ENCODE data around the gene CST6.

DNA sequence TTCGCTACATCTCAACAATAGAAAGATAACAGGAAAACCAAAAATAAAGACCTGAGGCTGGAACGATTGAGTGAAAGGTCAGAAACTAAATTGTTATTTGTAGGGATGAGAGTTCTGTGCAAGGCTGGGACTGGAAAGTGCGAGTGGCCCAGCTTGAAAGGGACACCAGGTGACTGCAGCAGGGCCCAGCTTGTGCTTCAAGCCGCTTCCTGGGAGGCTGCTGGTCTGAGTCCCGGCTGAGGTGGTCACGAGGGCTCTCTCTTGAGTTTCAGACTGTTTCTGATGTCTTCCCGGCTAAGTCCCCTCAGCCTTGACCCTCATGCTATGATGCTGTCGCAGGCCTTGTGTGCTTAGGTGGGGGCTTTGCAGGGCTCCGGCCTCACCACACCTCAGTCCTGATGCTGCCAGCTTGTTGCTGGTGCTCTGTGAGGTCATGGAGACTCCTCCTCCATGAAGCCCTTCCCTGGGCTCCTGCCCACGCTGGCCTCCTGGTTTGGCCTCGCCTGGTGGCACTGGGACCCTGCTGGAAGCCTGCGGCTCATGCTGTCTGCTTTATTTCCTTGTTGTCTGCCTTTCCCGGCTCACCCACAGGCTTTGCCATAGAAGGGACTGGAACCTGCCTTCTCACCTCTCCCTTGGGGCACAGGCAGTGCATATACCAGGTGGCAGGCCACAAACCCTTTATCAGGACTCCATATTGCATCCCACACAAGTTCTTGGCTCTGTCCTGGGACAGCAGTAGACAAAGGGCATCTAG lies 5.5 kb upstream of the CST6 start:
- TF ChIP-seq ZC3H10 (CRISPR knock-in tag; IDR thresholded peaks at IDR 0.05) = no peak
- no peak for TF ChIP-seq TCF4 (CRISPR knock-in tag; IDR thresholded peaks at IDR 0.05; ENCODE audit: borderline replicate concordance)
- TF ChIP-seq ZNF565 (CRISPR knock-in tag; conservative IDR thresholded peaks at IDR 0.05; ENCODE audit: low read depth) = no peak
- TF ChIP-seq ZNF8 (CRISPR knock-in tag; IDR thresholded peaks at IDR 0.05) = no peak
- TF ChIP-seq BACH2 (CRISPR knock-in tag; IDR thresholded peaks at IDR 0.05; ENCODE audit: borderline replicate concordance) = no peak
- TF ChIP-seq RARB (CRISPR knock-in tag; IDR thresholded peaks at IDR 0.05) = no peak
- no peak for TF ChIP-seq OSR1 (CRISPR knock-in tag; IDR thresholded peaks at IDR 0.05)
- TF ChIP-seq CSDC2 (CRISPR knock-in tag; IDR thresholded peaks at IDR 0.05) = no peak
- TF ChIP-seq PPARA (CRISPR knock-in tag; IDR thresholded peaks at IDR 0.05; ENCODE audit: borderline replicate concordance) = no peak
